PC-3 (cell line): ENCODE measurements around the gene RNU6-1. TPM values are rescaled to one million over a fixed set of nuclear protein-coding genes. Genes with fewer than 3 reads are reported as not detected.

Experiments
- ATAC-seq: fragments of 200-7000 bp; cut with Tn5 transposase; 2 replicates; pipeline ENCODE4 v1.9.1; 2020; ENCODE audit warnings: mild to moderate bottlenecking, moderate library complexity
- BruUV-seq: library from RNA; stranded (reverse); fragments of 400-500 nt; replicated peaks from 2 replicates; lab custom pipeline; 2021; lab: Mats Ljungman, UMichigan
- CTCF ChIA-PET: fragments of 300-600 bp; sonication (Branson Sonifier 250); formaldehyde crosslinking; loops from one replicate; lab custom pipeline; 2022; ENCODE audit warnings: antibody characterized with exemption; lab: Charles Lee
- POLR2A ChIA-PET: fragments of 300-600 bp; sonication (Branson Sonifier 250); formaldehyde crosslinking; loops from one replicate; lab custom pipeline; 2022; ENCODE audit warnings: antibody characterized with exemption; ENCODE audit not compliant: unreplicated experiment; lab: Charles Lee
- DNase-seq: peaks from one replicate; pipeline ENCODE4 v3.0.0-alpha.2; 2015
- H2AFZ ChIP-seq: fragments of 300-600 bp; sonication (generic); 2 replicates; pipeline ENCODE4 v1.6.0; 2016; ENCODE audit warnings: antibody characterized with exemption, low read length
- H3F3A ChIP-seq: fragments of 300-600 bp; sonication (generic); one replicate; pipeline ENCODE4 v1.6.0; 2017; ENCODE audit warnings: antibody characterized with exemption, low read length, control low read depth, mild to moderate bottlenecking; ENCODE audit not compliant: unreplicated experiment
- H3K27ac ChIP-seq: fragments of 300-600 bp; sonication (generic); 2 replicates; pipeline ENCODE4 v1.5.1; 2016; ENCODE audit warnings: mild to moderate bottlenecking, low read length
- H3K27me3 ChIP-seq: fragments of 300-600 bp; sonication (generic); 2 replicates; pipeline ENCODE4 v1.6.1; 2016; ENCODE audit warnings: low read length, mixed read lengths
- H3K36me3 ChIP-seq: fragments of 300-600 bp; sonication (generic); 2 replicates; pipeline ENCODE4 v1.6.1; 2016; ENCODE audit warnings: low read depth, mixed run types, low read length, mixed read lengths
- H3K4me1 ChIP-seq: fragments of 300-600 bp; sonication (generic); 2 replicates; pipeline ENCODE4 v1.5.1; 2016; ENCODE audit warnings: low read length; ENCODE audit not compliant: insufficient read depth
- H3K4me2 ChIP-seq: fragments of 300-600 bp; sonication (generic); 2 replicates; pipeline ENCODE4 v1.6.0; 2016; ENCODE audit warnings: low read length
- H3K4me3 ChIP-seq: fragments of 300-600 bp; sonication (generic); 2 replicates; pipeline ENCODE4 v1.5.1; 2016; ENCODE audit warnings: mild to moderate bottlenecking, low read length, mixed read lengths
- H3K79me2 ChIP-seq: fragments of 300-600 bp; sonication (generic); 2 replicates; pipeline ENCODE4 v1.6.1; 2017; ENCODE audit warnings: low read length, mixed read lengths
- H3K9ac ChIP-seq: fragments of 300-600 bp; sonication (generic); 2 replicates; pipeline ENCODE4 v1.6.0; 2016; ENCODE audit warnings: mild to moderate bottlenecking, low read length
- H3K9me2 ChIP-seq: fragments of 300-600 bp; sonication (generic); replicated peaks from 2 replicates; pipeline ENCODE4 v1.6.1; 2016; ENCODE audit warnings: mixed run types, low read length, mixed read lengths
- H3K9me3 ChIP-seq: fragments of 300-600 bp; sonication (generic); 2 replicates; pipeline ENCODE4 v1.6.1; 2016; ENCODE audit warnings: low read length, mixed read lengths
- H4K20me1 ChIP-seq: fragments of 300-600 bp; sonication (generic); 2 replicates; pipeline ENCODE4 v1.6.1; 2016; ENCODE audit warnings: low read length, mixed read lengths
- EZH2 ChIP-seq: fragments of 300-600 bp; sonication (generic); IDR thresholded peaks from one replicate; pipeline ENCODE4 v1.6.1; 2017; ENCODE audit warnings: antibody characterized with exemption, mild to moderate bottlenecking, low read length; ENCODE audit not compliant: unreplicated experiment
- EZH2phosphoT487 ChIP-seq: fragments of 300-600 bp; sonication (generic); IDR thresholded peaks from 2 replicates; pipeline ENCODE4 v1.6.1; 2018; ENCODE audit warnings: mild to moderate bottlenecking, antibody characterized with exemption, low read length, borderline replicate concordance
- intact Hi-C: fragments of 100-400 bp; cut with micrococcal nuclease; formaldehyde crosslinking; loops from 2 replicates; pipeline ENCODE4 v1.9.0; 2023
- total RNA-seq: library from RNA; depleted of rRNA; stranded (reverse); fragments of >200 nt; gene quantifications from 2 replicates; pipeline ENCODE4 v1.2.3, GENCODE V29; 2014
- TF ChIP-seq, protein P1 (sequence below): fragments of 300-600 bp; sonication (generic); conservative IDR thresholded peaks from 2 replicates; pipeline ENCODE4 v1.5.1; 2017; ENCODE audit warnings: antibody characterized with exemption, low read depth, mild to moderate bottlenecking, low read length

The RNU6-1 gene
- total RNA-seq, 1 experiment from 2014 or later = not detected

DNA sequence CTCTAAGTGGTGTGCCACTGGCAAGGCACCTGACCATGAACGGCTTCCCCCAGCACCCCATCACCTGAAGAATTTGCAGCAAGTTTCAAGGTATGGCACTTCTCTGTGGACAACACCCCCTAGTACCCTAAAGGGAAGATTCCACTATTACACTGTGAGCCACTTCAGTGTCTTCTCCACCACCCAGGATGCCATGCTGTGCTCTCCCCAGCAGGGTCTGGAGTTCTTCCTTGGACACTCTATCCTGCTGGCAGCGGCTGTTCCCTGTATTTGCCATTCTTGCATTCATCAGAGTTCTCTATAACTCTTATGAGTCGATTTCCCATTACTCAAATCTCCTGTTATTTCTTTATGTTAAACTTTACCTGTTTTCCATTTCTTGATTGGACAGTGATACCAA, 33.9 kb upstream of the RNU6-1 start:
- Histone ChIP-seq H3F3A (no peaks in the 10 kb centered on the region), H3K27me3 (no peaks in the 10 kb centered on the region), H2AFZ (no peak overlapping the region), H3K79me2 (no peaks in the 10 kb centered on the region), H3K27ac (no peak overlapping the region), H3K9me3 (no peaks in the 10 kb centered on the region), H3K4me3 (no peak overlapping the region), H3K36me3 (no peaks in the 10 kb centered on the region), H3K9ac (no peak overlapping the region), H4K20me1 (no peaks in the 10 kb centered on the region), H3K4me2 (no peak overlapping the region), H3K9me2 (no peaks in the 10 kb centered on the region), H3K4me1 (no peaks in the 10 kb centered on the region)
- no TSS peak for BruUV-seq
- DNase-seq (no peak), ATAC-seq (no peak)
- POLR2A ChIA-PET = no interaction called here
- CTCF ChIA-PET = no interaction called here
- TF ChIP-seq, protein P1, sequence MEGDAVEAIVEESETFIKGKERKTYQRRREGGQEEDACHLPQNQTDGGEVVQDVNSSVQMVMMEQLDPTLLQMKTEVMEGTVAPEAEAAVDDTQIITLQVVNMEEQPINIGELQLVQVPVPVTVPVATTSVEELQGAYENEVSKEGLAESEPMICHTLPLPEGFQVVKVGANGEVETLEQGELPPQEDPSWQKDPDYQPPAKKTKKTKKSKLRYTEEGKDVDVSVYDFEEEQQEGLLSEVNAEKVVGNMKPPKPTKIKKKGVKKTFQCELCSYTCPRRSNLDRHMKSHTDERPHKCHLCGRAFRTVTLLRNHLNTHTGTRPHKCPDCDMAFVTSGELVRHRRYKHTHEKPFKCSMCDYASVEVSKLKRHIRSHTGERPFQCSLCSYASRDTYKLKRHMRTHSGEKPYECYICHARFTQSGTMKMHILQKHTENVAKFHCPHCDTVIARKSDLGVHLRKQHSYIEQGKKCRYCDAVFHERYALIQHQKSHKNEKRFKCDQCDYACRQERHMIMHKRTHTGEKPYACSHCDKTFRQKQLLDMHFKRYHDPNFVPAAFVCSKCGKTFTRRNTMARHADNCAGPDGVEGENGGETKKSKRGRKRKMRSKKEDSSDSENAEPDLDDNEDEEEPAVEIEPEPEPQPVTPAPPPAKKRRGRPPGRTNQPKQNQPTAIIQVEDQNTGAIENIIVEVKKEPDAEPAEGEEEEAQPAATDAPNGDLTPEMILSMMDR = no peak
- TF ChIP-seq EZH2phosphoT487 (no peak), EZH2 (no peak)
- intact Hi-C loops = no loop called here

DNA sequence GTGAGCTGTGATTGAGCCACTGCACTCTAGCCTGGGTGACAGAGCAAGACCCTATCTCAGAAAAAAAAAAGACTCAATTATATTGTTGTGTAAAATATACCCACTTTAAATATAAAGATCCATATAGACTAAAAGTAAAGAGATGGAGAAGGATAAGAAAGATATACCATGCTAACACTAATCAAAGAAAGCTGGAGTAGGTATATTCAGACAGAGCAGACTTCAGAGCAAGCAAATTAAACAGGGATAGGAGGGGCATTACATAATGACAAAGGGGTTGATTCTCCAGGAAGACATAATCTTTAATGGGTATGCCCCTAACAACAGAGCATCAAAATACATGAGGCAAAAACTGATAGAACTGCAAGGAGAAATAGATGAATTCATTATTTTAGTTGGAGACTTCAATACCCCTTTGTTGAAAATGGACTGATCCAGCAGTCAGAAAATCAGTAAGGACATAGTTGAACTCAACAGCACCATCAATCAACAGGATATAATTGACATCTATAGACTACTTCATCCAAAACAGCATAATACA, 31.1 kb upstream of the RNU6-1 start:
- no peak overlapping the region for H3K4me3 ChIP-seq
- H3K9me2 ChIP-seq = no peaks in the 10 kb centered on the region
- no peaks in the 10 kb centered on the region for H3K79me2 ChIP-seq
- BruUV-seq = no TSS peak
- H3F3A ChIP-seq = no peaks in the 10 kb centered on the region
- no peaks in the 10 kb centered on the region for H3K36me3 ChIP-seq
- no peak for TF ChIP-seq EZH2
- no peak for TF ChIP-seq EZH2phosphoT487
- TF ChIP-seq, protein P1 = no peak
- no peak for DNase-seq
- no peak overlapping the region for H3K4me2 ChIP-seq
- H3K9ac ChIP-seq = no peak overlapping the region
- no peaks in the 10 kb centered on the region for H3K27me3 ChIP-seq
- CTCF ChIA-PET = no interaction called here
- no peaks in the 10 kb centered on the region for H3K9me3 ChIP-seq
- no peak for ATAC-seq
- no peaks in the 10 kb centered on the region for H4K20me1 ChIP-seq
- H3K27ac ChIP-seq = no peak overlapping the region
- H3K4me1 ChIP-seq = no peaks in the 10 kb centered on the region
- POLR2A ChIA-PET = no interaction called here
- H2AFZ ChIP-seq = no peak overlapping the region
- intact Hi-C loops = no loop called here

DNA sequence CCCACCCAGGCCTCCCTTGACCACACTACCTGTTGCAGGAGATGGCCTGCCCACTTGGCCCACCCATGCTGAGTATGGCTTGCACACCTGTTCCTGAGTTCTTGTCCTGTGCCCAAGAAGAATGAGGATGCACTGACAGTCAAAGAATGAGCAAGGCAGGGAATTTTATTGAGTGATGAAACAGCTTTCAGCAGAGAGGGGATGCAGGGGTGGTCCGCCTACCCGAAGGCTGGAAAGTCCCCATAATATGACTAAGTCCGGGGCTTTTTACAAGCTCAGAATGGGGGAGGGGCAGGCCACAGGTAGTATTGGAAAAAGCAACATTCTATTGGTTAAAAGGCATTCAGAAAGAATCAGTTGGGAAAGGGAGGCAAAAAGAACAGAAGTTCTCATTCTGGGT, 29.9 kb upstream of the RNU6-1 start:
- Histone ChIP-seq H2AFZ (no peak overlapping the region), H3K4me2 (no peak overlapping the region), H3K9ac (no peak overlapping the region), H3K9me3 (no peaks in the 10 kb centered on the region), H3K36me3 (no peaks in the 10 kb centered on the region), H3K4me1 (no peaks in the 10 kb centered on the region), H3K27me3 (no peaks in the 10 kb centered on the region), H3K9me2 (no peaks in the 10 kb centered on the region), H3K4me3 (no peak overlapping the region), H3F3A (no peaks in the 10 kb centered on the region), H3K79me2 (no peaks in the 10 kb centered on the region), H4K20me1 (no peaks in the 10 kb centered on the region), H3K27ac (no peak overlapping the region)
- DNase-seq (no peak), ATAC-seq (no peak)
- ChIA-PET CTCF (no interaction called here), POLR2A (no interaction called here)
- no peak for TF ChIP-seq EZH2phosphoT487
- TF ChIP-seq EZH2 = no peak
- intact Hi-C loops = loop anchor here (10.0 kb wide), 1 partner anchor 125 kb away; no protein-coding TSS in a partner anchor
- no TSS peak for BruUV-seq
